Dendritic cell treated with granulocyte-macrophage colony-stimulating factor and Interleukin-4, amounts not matched to agents 40 ng/mL and 50 ng/mL, for 4 days (primary cell): Measurements from ENCODE around the gene SH3PXD2A.
"Not testable (repeated sequence)": the region's sequence is repeated elsewhere in the genome, so short reads cannot be mapped to it uniquely, and the experiment has no call there.

Source experiments
- H3K27ac Mint-ChIP-seq: one replicate; pipeline ENCODE4 v1.8.0; 2022; ENCODE audit warnings: mild to moderate bottlenecking, mixed read lengths
- H3K27me3 Mint-ChIP-seq: one replicate; pipeline ENCODE4 v1.8.0; 2022; ENCODE audit warnings: mild to moderate bottlenecking, mixed read lengths
- H3K36me3 Mint-ChIP-seq: one replicate; pipeline ENCODE4 v1.8.0; 2022; ENCODE audit warnings: low read depth, mixed read lengths
- H3K4me1 Mint-ChIP-seq: one replicate; pipeline ENCODE4 v1.8.0; 2022; ENCODE audit warnings: low read depth, mixed read lengths
- H3K4me3 Mint-ChIP-seq: one replicate; pipeline ENCODE4 v1.8.0; 2022; ENCODE audit warnings: mild to moderate bottlenecking, moderate library complexity, mixed read lengths
- H3K9me3 Mint-ChIP-seq: one replicate; pipeline ENCODE4 v1.8.0; 2022; ENCODE audit warnings: mixed read lengths
- intact Hi-C: fragments of 100-400 bp; cut with micrococcal nuclease; formaldehyde crosslinking; loops from one replicate; pipeline ENCODE4 v1.15.0; 2022

Gene SH3PXD2A

GRCh38 chr10:103672345-103672744 lies 183.0 kb downstream of the SH3PXD2A start:
- Mint-ChIP-seq H3K27ac (no peak overlapping the region), H3K36me3 (no peaks in the 10 kb centered on the region), H3K4me1 (peaks cover 25% of the 10 kb centered on the region), H3K4me3 (no peak overlapping the region), H3K27me3 (peaks cover 55% of the 10 kb centered on the region), H3K9me3 (no peaks in the 10 kb centered on the region)
- intact Hi-C loops, result no loop called here

GRCh38 chr10:103671126-103671895 lies 184.1 kb downstream of the SH3PXD2A start:
- H3K27me3 Mint-ChIP-seq, result peaks cover 50% of the 10 kb centered on the region
- H3K4me3 Mint-ChIP-seq, result no peak overlapping the region
- no peaks in the 10 kb centered on the region for H3K9me3 Mint-ChIP-seq
- peaks cover under 1% of the 10 kb centered on the region for H3K36me3 Mint-ChIP-seq
- H3K4me1 Mint-ChIP-seq, result peaks cover 35% of the 10 kb centered on the region
- intact Hi-C loops, result no loop called here
- no peak overlapping the region for H3K27ac Mint-ChIP-seq

GRCh38 chr10:103669944-103670343 lies 185.4 kb downstream of the SH3PXD2A start:
- Mint-ChIP-seq H3K27me3 (peaks cover 50% of the 10 kb centered on the region), H3K27ac (no peak overlapping the region)

GRCh38 chr10:103669243-103669929 lies 186.0 kb downstream of the SH3PXD2A start:
- peaks cover 15% of the 10 kb centered on the region for H3K36me3 Mint-ChIP-seq
- H3K4me3 Mint-ChIP-seq, result no peak overlapping the region
- peak overlapping the region; percentile 20 for H3K27ac Mint-ChIP-seq
- H3K27me3 Mint-ChIP-seq, result peaks cover 47% of the 10 kb centered on the region
- peaks cover 46% of the 10 kb centered on the region for H3K4me1 Mint-ChIP-seq
- intact Hi-C loops, result no loop called here
- no peaks in the 10 kb centered on the region for H3K9me3 Mint-ChIP-seq

More at GRCh38 chr10:103669944-103670343, 185.4 kb downstream of the SH3PXD2A start:
- H3K36me3 Mint-ChIP-seq, result peaks cover 10% of the 10 kb centered on the region
- no peaks in the 10 kb centered on the region for H3K9me3 Mint-ChIP-seq
- H3K4me3 Mint-ChIP-seq, result no peak overlapping the region
- peaks cover 43% of the 10 kb centered on the region for H3K4me1 Mint-ChIP-seq
- intact Hi-C loops, result no loop called here

- peak overlapping the region; percentile 20 for H3K27ac Mint-ChIP-seq
- intact Hi-C loops, result no loop called here
- H3K36me3 Mint-ChIP-seq, result peaks cover 20% of the 10 kb centered on the region
- H3K9me3 Mint-ChIP-seq, result no peaks in the 10 kb centered on the region
- peaks cover 46% of the 10 kb centered on the region for H3K4me1 Mint-ChIP-seq
- peak overlapping the region; percentile 33 for H3K4me3 Mint-ChIP-seq
- peaks cover 43% of the 10 kb centered on the region for H3K27me3 Mint-ChIP-seq
These were observed 186.8 kb downstream of the SH3PXD2A start for GRCh38 chr10:103668351-103669242.

- H3K36me3 Mint-ChIP-seq, result peaks cover 20% of the 10 kb centered on the region
- H3K27ac Mint-ChIP-seq, result no peak overlapping the region
- H3K4me3 Mint-ChIP-seq, result no peak overlapping the region
- no peaks in the 10 kb centered on the region for H3K9me3 Mint-ChIP-seq
- H3K4me1 Mint-ChIP-seq, result peaks cover 46% of the 10 kb centered on the region
- intact Hi-C loops, result no loop called here
- H3K27me3 Mint-ChIP-seq, result peaks cover 41% of the 10 kb centered on the region
These were observed 188.0 kb downstream of the SH3PXD2A start for GRCh38 chr10:103667356-103667755.

- Mint-ChIP-seq H3K9me3 (no peaks in the 10 kb centered on the region), H3K27me3 (peaks cover 37% of the 10 kb centered on the region), H3K27ac (no peak overlapping the region), H3K36me3 (peaks cover 20% of the 10 kb centered on the region), H3K4me3 (no peak overlapping the region), H3K4me1 (peaks cover 46% of the 10 kb centered on the region)
- intact Hi-C loops, result no loop called here
These were observed 188.6 kb downstream of the SH3PXD2A start for GRCh38 chr10:103666762-103667150.

GRCh38 chr10:103666087-103666761 lies 189.2 kb downstream of the SH3PXD2A start:
- Mint-ChIP-seq H3K4me1 (peaks cover 48% of the 10 kb centered on the region), H3K27me3 (peaks cover 33% of the 10 kb centered on the region), H3K27ac (peak overlapping the region; percentile 1), H3K4me3 (no peak overlapping the region), H3K9me3 (no peaks in the 10 kb centered on the region), H3K36me3 (peaks cover 20% of the 10 kb centered on the region)
- intact Hi-C loops, result no loop called here

GRCh38 chr10:103665162-103665889 lies 190.1 kb downstream of the SH3PXD2A start:
- peak overlapping the region; percentile 15 for H3K27ac Mint-ChIP-seq

GRCh38 chr10:103663802-103664201 lies 191.6 kb downstream of the SH3PXD2A start:
- H3K4me1 Mint-ChIP-seq, result peaks cover 60% of the 10 kb centered on the region
- intact Hi-C loops, result no loop called here
- peaks cover 27% of the 10 kb centered on the region for H3K36me3 Mint-ChIP-seq
- H3K9me3 Mint-ChIP-seq, result no peaks in the 10 kb centered on the region
- peaks cover 14% of the 10 kb centered on the region for H3K27me3 Mint-ChIP-seq
- no peak overlapping the region for H3K4me3 Mint-ChIP-seq
- no peak overlapping the region for H3K27ac Mint-ChIP-seq

More at GRCh38 chr10:103665162-103665889, 190.1 kb downstream of the SH3PXD2A start:
- intact Hi-C loops, result no loop called here
- peaks cover 27% of the 10 kb centered on the region for H3K27me3 Mint-ChIP-seq
- H3K9me3 Mint-ChIP-seq, result no peaks in the 10 kb centered on the region
- no peak overlapping the region for H3K4me3 Mint-ChIP-seq
- H3K4me1 Mint-ChIP-seq, result peaks cover 57% of the 10 kb centered on the region
- peaks cover 22% of the 10 kb centered on the region for H3K36me3 Mint-ChIP-seq

- H3K4me1 Mint-ChIP-seq, result peaks cover 54% of the 10 kb centered on the region
- H3K36me3 Mint-ChIP-seq, result peaks cover 27% of the 10 kb centered on the region
- H3K27me3 Mint-ChIP-seq, result peaks cover 11% of the 10 kb centered on the region
- intact Hi-C loops, result no loop called here
- no peak overlapping the region for H3K27ac Mint-ChIP-seq
- no peak overlapping the region for H3K4me3 Mint-ChIP-seq
- no peaks in the 10 kb centered on the region for H3K9me3 Mint-ChIP-seq
These were observed 192.1 kb downstream of the SH3PXD2A start for GRCh38 chr10:103663236-103663635.

GRCh38 chr10:103662704-103663103 lies 192.7 kb downstream of the SH3PXD2A start:
- peaks cover 49% of the 10 kb centered on the region for H3K4me1 Mint-ChIP-seq
- H3K36me3 Mint-ChIP-seq, result peaks cover 27% of the 10 kb centered on the region
- H3K27ac Mint-ChIP-seq, H3K4me3 Mint-ChIP-seq, H3K27me3 Mint-ChIP-seq, intact Hi-C loops, H3K9me3 Mint-ChIP-seq: not testable (repeated sequence)
